HepG2 (cell line): ENCODE measurements around the gene SUV39H2. TPM values are rescaled to one million over a fixed set of nuclear protein-coding genes. Genes with fewer than 3 reads are reported as not detected.

Experiments
- ARHGAP35 ChIP-seq: sonication (generic); formaldehyde crosslinking; IDR thresholded peaks from 2 replicates; pipeline ENCODE4 v1.9.0; 2022; ENCODE audit warnings: mild to moderate bottlenecking, inconsistent platforms, moderate library complexity, missing genetic modification reagents, borderline replicate concordance
- ATF7 ChIP-seq, 2 experiments: fragments of 450-650 bp in 1 of 2; sonication (generic) in 1 of 2; formaldehyde crosslinking in 1 of 2; IDR thresholded peaks; 2 replicates each; pipeline versions ENCODE4 v1.4.0 to v1.6.1; 2016 to 2020; ENCODE audit warnings: antibody characterized with exemption in 1 of 2, mild to moderate bottlenecking in 1 of 2, missing genetic modification reagents in 1 of 2
- CENPBD1 ChIP-seq: sonication (generic); formaldehyde crosslinking; IDR thresholded peaks from 2 replicates; pipeline ENCODE4 v1.8.0; 2022; ENCODE audit warnings: missing genetic modification reagents, low read depth, mild to moderate bottlenecking, borderline replicate concordance
- FOXK2 ChIP-seq: fragments of 450-650 bp; IDR thresholded peaks from 2 replicates; pipeline ENCODE4 v1.6.1; 2016
- NAIF1 ChIP-seq: sonication (generic); formaldehyde crosslinking; IDR thresholded peaks from 2 replicates; pipeline ENCODE4 v1.5.0; 2020; ENCODE audit warnings: mild to moderate bottlenecking, missing genetic modification reagents, borderline replicate concordance
- NFATC3 ChIP-seq: sonication (generic); formaldehyde crosslinking; IDR thresholded peaks from 2 replicates; pipeline ENCODE4 v1.5.1; 2020; ENCODE audit warnings: mild to moderate bottlenecking, missing genetic modification reagents
- NFKB2 ChIP-seq: sonication (generic); formaldehyde crosslinking; IDR thresholded peaks from 2 replicates; pipeline ENCODE4 v1.4.0; 2020; ENCODE audit warnings: missing genetic modification reagents, borderline replicate concordance
- NR2F6 ChIP-seq, 2 experiments: IDR thresholded peaks; 2 replicates each; pipeline ENCODE4 v1.6.1; 2016; ENCODE audit warnings: antibody characterized with exemption in 1 of 2, mild to moderate bottlenecking in 1 of 2
- NRL ChIP-seq: sonication (generic); formaldehyde crosslinking; IDR thresholded peaks from 2 replicates; pipeline ENCODE4 v1.5.0; 2020; ENCODE audit warnings: missing genetic modification reagents, mild to moderate bottlenecking, moderate library complexity, borderline replicate concordance
- PCBP2 ChIP-seq: fragments of 200-400 bp; formaldehyde crosslinking; optimal IDR thresholded peaks from 2 replicates; pipeline ENCODE3; 2018; ENCODE audit warnings: low read length, low read depth; ENCODE audit not compliant: poor library complexity, severe bottlenecking
- PTBP1 ChIP-seq: fragments of 200-400 bp; formaldehyde crosslinking; IDR thresholded peaks from 2 replicates; pipeline ENCODE4 v1.6.1; 2018; ENCODE audit warnings: low read length, low read depth; ENCODE audit not compliant: poor library complexity, severe bottlenecking
- SIX4 ChIP-seq: sonication (generic); formaldehyde crosslinking; IDR thresholded peaks from 2 replicates; pipeline ENCODE4 v1.4.0; 2020; ENCODE audit warnings: missing genetic modification reagents
- TSC22D2 ChIP-seq: sonication (generic); formaldehyde crosslinking; IDR thresholded peaks from 2 replicates; pipeline ENCODE4 v1.5.1; 2020; ENCODE audit warnings: missing genetic modification reagents, mild to moderate bottlenecking, borderline replicate concordance
- ZBTB25 ChIP-seq: IDR thresholded peaks from 2 replicates; pipeline ENCODE4 v1.6.1; 2018; ENCODE audit warnings: missing genetic modification reagents
- ZEB1 ChIP-seq: IDR thresholded peaks from 2 replicates; pipeline ENCODE4 v1.6.1; 2012; ENCODE audit warnings: mild to moderate bottlenecking, low read depth, inconsistent platforms; ENCODE audit not compliant: insufficient replicate concordance
- ZNF354B ChIP-seq: sonication (generic); formaldehyde crosslinking; IDR thresholded peaks from 2 replicates; pipeline ENCODE4 v1.8.0; 2022; ENCODE audit warnings: mild to moderate bottlenecking, missing genetic modification reagents
- ZNF383 ChIP-seq: sonication (generic); formaldehyde crosslinking; IDR thresholded peaks from 2 replicates; pipeline ENCODE4 v1.4.0; 2020; ENCODE audit warnings: missing genetic modification reagents, mild to moderate bottlenecking, borderline replicate concordance
- ZNF432 ChIP-seq: sonication (generic); formaldehyde crosslinking; IDR thresholded peaks from 2 replicates; pipeline ENCODE4 v1.5.0; 2020; ENCODE audit warnings: missing genetic modification reagents, mild to moderate bottlenecking, borderline replicate concordance
- ZNF674 ChIP-seq: sonication (generic); formaldehyde crosslinking; IDR thresholded peaks from 2 replicates; pipeline ENCODE4 v1.5.0; 2020; ENCODE audit warnings: low read depth, mild to moderate bottlenecking, missing genetic modification reagents
- polyA plus RNA-seq, 8 experiments: library from polyadenylated mRNA; depleted of rRNA in 3 of 8; stranded (reverse) in 7 of 8; unstranded in 1 of 8; fragments of >200 nt; fragmentation: Illumina TruSeq in 4 of 8; extraction: Trizol in 4 of 8; gene quantifications; 2 replicates each; pipeline versions ENCODE4 v1.2.1 to v1.2.3, GENCODE V29; 2011 to 2016; ENCODE audit warnings: low read depth in 4 of 8, missing spikeins in 1 of 8, mixed read lengths in 1 of 8; ENCODE audit not compliant: insufficient read depth in 1 of 8
- total RNA-seq, 5 experiments: library from RNA; depleted of rRNA; stranded (reverse); fragments of >200 nt; fragmentation: Illumina TruSeq; extraction: Trizol; gene quantifications; 2 replicates each; pipeline ENCODE4 v1.2.3, GENCODE V29; 2016; ENCODE audit warnings: low read depth in 1 of 5
- TF ChIP-seq, protein P1 (sequence below): sonication (generic); formaldehyde crosslinking; IDR thresholded peaks from 2 replicates; pipeline ENCODE4 v1.5.0; 2020; ENCODE audit warnings: mild to moderate bottlenecking, missing genetic modification reagents, borderline replicate concordance
- TF ChIP-seq, protein P2 (sequence below): IDR thresholded peaks from 2 replicates; pipeline ENCODE4 v1.6.1; 2016; ENCODE audit warnings: control low read depth

SUV39H2 gene
- total and polyA plus RNA-seq, 2 of the 13 experiments (the other 11 are each of a cell fraction or from before 2014, with no cell fraction given) = 9.0 to 44.3 TPM

GRCh38 chr10:14837757-14838581 is 40.7 kb upstream of the SUV39H2 start, which contains the start of the genes CDNF, HSPA14 and MSANTD7 (continued):
- TF ChIP-seq, protein P1, sequence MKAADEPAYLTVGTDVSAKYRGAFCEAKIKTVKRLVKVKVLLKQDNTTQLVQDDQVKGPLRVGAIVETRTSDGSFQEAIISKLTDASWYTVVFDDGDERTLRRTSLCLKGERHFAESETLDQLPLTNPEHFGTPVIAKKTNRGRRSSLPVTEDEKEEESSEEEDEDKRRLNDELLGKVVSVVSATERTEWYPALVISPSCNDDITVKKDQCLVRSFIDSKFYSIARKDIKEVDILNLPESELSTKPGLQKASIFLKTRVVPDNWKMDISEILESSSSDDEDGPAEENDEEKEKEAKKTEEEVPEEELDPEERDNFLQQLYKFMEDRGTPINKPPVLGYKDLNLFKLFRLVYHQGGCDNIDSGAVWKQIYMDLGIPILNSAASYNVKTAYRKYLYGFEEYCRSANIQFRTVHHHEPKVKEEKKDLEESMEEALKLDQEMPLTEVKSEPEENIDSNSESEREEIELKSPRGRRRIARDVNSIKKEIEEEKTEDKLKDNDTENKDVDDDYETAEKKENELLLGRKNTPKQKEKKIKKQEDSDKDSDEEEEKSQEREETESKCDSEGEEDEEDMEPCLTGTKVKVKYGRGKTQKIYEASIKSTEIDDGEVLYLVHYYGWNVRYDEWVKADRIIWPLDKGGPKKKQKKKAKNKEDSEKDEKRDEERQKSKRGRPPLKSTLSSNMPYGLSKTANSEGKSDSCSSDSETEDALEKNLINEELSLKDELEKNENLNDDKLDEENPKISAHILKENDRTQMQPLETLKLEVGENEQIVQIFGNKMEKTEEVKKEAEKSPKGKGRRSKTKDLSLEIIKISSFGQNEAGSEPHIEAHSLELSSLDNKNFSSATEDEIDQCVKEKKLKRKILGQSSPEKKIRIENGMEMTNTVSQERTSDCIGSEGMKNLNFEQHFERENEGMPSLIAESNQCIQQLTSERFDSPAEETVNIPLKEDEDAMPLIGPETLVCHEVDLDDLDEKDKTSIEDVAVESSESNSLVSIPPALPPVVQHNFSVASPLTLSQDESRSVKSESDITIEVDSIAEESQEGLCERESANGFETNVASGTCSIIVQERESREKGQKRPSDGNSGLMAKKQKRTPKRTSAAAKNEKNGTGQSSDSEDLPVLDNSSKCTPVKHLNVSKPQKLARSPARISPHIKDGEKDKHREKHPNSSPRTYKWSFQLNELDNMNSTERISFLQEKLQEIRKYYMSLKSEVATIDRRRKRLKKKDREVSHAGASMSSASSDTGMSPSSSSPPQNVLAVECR (CRISPR knock-in tag) = peak; percentile 93
- no peak for TF ChIP-seq PTBP1
- peak; percentile 40; the same call in 1 of the 2 replicates for TF ChIP-seq FOXK2
- no peak for TF ChIP-seq SIX4 (CRISPR knock-in tag)
- no peak for TF ChIP-seq NAIF1 (CRISPR knock-in tag)
- no peak; the same call in none of the 2 replicates for TF ChIP-seq ARHGAP35 (CRISPR knock-in tag)
- TF ChIP-seq ZNF383 (CRISPR knock-in tag) = no peak; the same call in 1 of the 2 replicates
- no peak for TF ChIP-seq ZNF432 (CRISPR knock-in tag)
- TF ChIP-seq TSC22D2 (CRISPR knock-in tag) = no peak
- TF ChIP-seq NRL (CRISPR knock-in tag) = peak; percentile 87; the same call in 1 of the 2 replicates
- no peak for TF ChIP-seq PCBP2
- TF ChIP-seq, protein P2, sequence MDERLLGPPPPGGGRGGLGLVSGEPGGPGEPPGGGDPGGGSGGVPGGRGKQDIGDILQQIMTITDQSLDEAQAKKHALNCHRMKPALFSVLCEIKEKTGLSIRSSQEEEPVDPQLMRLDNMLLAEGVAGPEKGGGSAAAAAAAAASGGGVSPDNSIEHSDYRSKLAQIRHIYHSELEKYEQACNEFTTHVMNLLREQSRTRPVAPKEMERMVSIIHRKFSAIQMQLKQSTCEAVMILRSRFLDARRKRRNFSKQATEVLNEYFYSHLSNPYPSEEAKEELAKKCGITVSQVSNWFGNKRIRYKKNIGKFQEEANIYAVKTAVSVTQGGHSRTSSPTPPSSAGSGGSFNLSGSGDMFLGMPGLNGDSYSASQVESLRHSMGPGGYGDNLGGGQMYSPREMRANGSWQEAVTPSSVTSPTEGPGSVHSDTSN (CRISPR knock-in tag) = peak; percentile 44; the same call in 1 of the 2 replicates
- TF ChIP-seq CENPBD1 (CRISPR knock-in tag) = no peak; the same call in 1 of the 2 replicates
- TF ChIP-seq ZEB1 = no peak
- no peak for TF ChIP-seq NFATC3
- no peak for TF ChIP-seq ZBTB25 (CRISPR knock-in tag)
- TF ChIP-seq NR2F6 (IDR thresholded peaks at IDR 0.05) = no peak
- no peak for TF ChIP-seq NR2F6 (CRISPR knock-in tag; IDR thresholded peaks at IDR 0.05)
- peak; percentile 89; the same call in 1 of the 2 replicates for TF ChIP-seq NFKB2 (CRISPR knock-in tag)
- no peak for TF ChIP-seq ZNF674 (CRISPR knock-in tag)
- peak; percentile 81 for TF ChIP-seq ATF7 (IDR thresholded peaks at IDR 0.05)
- TF ChIP-seq ATF7 (CRISPR knock-in tag; IDR thresholded peaks at IDR 0.05) = no peak
- no peak for TF ChIP-seq ZNF354B (CRISPR knock-in tag)
